ENCODE results near the gene FOXA3. TPM values are rescaled to one million over a fixed set of nuclear protein-coding genes. Genes with fewer than 3 reads are reported as not detected.

FOXA3 gene
- total and polyA plus RNA-seq, 2 donors (not counting 3 experiments of a cell fraction or from before 2014, with no cell fraction given), result 0.06 TPM; not detected in 1

- DNase-seq (ENCODE audit: low read depth, low spot score), result no peak
- ChIA-PET POLR2A (no interaction called here), CTCF (interaction anchor here (1.1 to 2.0 kb wide), 3 partner anchors 11 to 15 kb away, joined by 4 to 9 read pairs (median 5); partner anchors contain the start of gene FOXA3)
- Histone ChIP-seq H3K9me1 (replicated peaks; ENCODE audit: control insufficient read depth, extremely low read depth, insufficient read depth, low read length) (no peaks in the 10 kb centered on the region), H3K9ac (replicated peaks; ENCODE audit: extremely low read depth, insufficient read depth, low read length) (no peak overlapping the region), H3K36me3 (ENCODE audit: control insufficient read depth in 2 of 2, extremely low read depth in 1 of 2, insufficient read depth in 2 of 2, low read length in 2 of 2) (no peaks in the 10 kb centered on the region), H3K4me1 (ENCODE audit: control insufficient read depth, extremely low read depth, insufficient read depth, low read length) (peaks cover 2% of the 10 kb centered on the region), H4K20me1 (replicated peaks; ENCODE audit: control insufficient read depth, extremely low read depth, insufficient read depth, low read length) (no peaks in the 10 kb centered on the region), H2AFZ (ENCODE audit: low read depth, low read length) (no peak overlapping the region), H3K9me3 (replicated peaks; ENCODE audit: control insufficient read depth, insufficient read depth, low read length) (no peaks in the 10 kb centered on the region), H3K27ac (ENCODE audit: insufficient read depth, low read depth, low read length) (no peak overlapping the region), H3K4me3 (replicated peaks in 1 of 3; ENCODE audit: insufficient read depth in 1 of 3, low read depth in 1 of 3, low read length in 3 of 3) (no peak overlapping the region), H3K79me2 (ENCODE audit: control insufficient read depth, insufficient read depth, low read length) (no peaks in the 10 kb centered on the region), H3K4me2 (ENCODE audit: insufficient read depth, low read length) (no peak overlapping the region), H3K27me3 (ENCODE audit: control insufficient read depth in 2 of 2, insufficient read depth in 2 of 2, low read length in 2 of 2) (peaks cover 2 to 6% of the 10 kb centered on the region in 2 experiments)
- TF ChIP-seq POLR2AphosphoS5 (IDR thresholded peaks at IDR 0.05; ENCODE audit: insufficient read depth, low read depth, low read length) (no peak), POLR2A (IDR thresholded peaks at IDR 0.05; ENCODE audit: low read depth, low read length) (no peak), JUN (IDR thresholded peaks at IDR 0.05; ENCODE audit: borderline replicate concordance, insufficient read depth, insufficient read length, low read depth) (no peak), GATA2 (IDR thresholded peaks at IDR 0.05; ENCODE audit: insufficient read depth, insufficient read length, low read depth, low read length) (no peak), FOS (IDR thresholded peaks at IDR 0.05; ENCODE audit: borderline replicate concordance, insufficient read depth, low read length) (no peak), MYC (IDR thresholded peaks at IDR 0.05; ENCODE audit: low read depth, low read length) (no peak), EZH2 (IDR thresholded peaks at IDR 0.05; ENCODE audit: borderline replicate concordance, low read depth, low read length, severe bottlenecking) (no peak), CTCF (IDR thresholded peaks at IDR 0.05; ENCODE audit: extremely low read depth in 1 of 2, insufficient read depth in 1 of 2, low read depth in 1 of 2, low read length in 2 of 2) (no peak)
- TF ChIP-seq, protein P1, sequence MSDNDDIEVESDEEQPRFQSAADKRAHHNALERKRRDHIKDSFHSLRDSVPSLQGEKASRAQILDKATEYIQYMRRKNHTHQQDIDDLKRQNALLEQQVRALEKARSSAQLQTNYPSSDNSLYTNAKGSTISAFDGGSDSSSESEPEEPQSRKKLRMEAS (IDR thresholded peaks at IDR 0.05; ENCODE audit: insufficient read depth, insufficient read length), result no peak
- dilution Hi-C loops (cut with MboI; ENCODE audit: extremely low pct_ligation_motif_present, low sequenced_read_pairs), result no loop called here
- no peak for FAIRE-seq
- intact Hi-C loops (cut with micrococcal nuclease), result no loop called here
- BruUV-seq (replicated peaks), result no TSS peak
Measured at GRCh38 chr19:45879055-45879454, 14.9 kb downstream of the FOXA3 start.
